ENCODE measurements around the gene EPHA2. TPM values are rescaled to one million over a fixed set of nuclear protein-coding genes. Genes with fewer than 3 reads are reported as not detected.
A peak's percentile ranks its signal among the peaks of the same experiment; 100 is the strongest.

EPHA2 gene
- total RNA-seq, 1 experiment from 2014 or later, result 14.2 TPM

GRCh38 chr1:16183765-16184556, 28.1 kb upstream of the EPHA2 start:
- DNase-seq (ENCODE audit: low spot score), result no peak

GRCh38 chr1:16183179-16183578, 27.3 kb upstream of the EPHA2 start:
- no peak for DNase-seq (ENCODE audit: low spot score)

- peak; percentile 83 for DNase-seq (ENCODE audit: low spot score)
Measured at GRCh38 chr1:16181887-16182719, 26.2 kb upstream of the EPHA2 start.

- no peak for DNase-seq (ENCODE audit: low spot score)
Measured at GRCh38 chr1:16180291-16180824, 24.5 kb upstream of the EPHA2 start.

GRCh38 chr1:16178596-16179497, 23.0 kb upstream of the EPHA2 start:
- DNase-seq (ENCODE audit: low spot score), result no peak

GRCh38 chr1:16177306-16177705, 21.4 kb upstream of the EPHA2 start:
- no peak for DNase-seq (ENCODE audit: low spot score)

- DNase-seq (ENCODE audit: low spot score), result no peak
Measured at GRCh38 chr1:16176653-16177052, 20.8 kb upstream of the EPHA2 start.

GRCh38 chr1:16175610-16176553, 20.0 kb upstream of the EPHA2 start:
- DNase-seq (ENCODE audit: low spot score), result peak; percentile 89

- no peak for DNase-seq (ENCODE audit: low spot score)
Measured at GRCh38 chr1:16174886-16175598, 19.2 kb upstream of the EPHA2 start.

GRCh38 chr1:16174261-16174868, 18.5 kb upstream of the EPHA2 start:
- no peak for DNase-seq (ENCODE audit: low spot score)

GRCh38 chr1:16173447-16174260, 17.8 kb upstream of the EPHA2 start:
- peak; percentile 90 for DNase-seq (ENCODE audit: low spot score)

GRCh38 chr1:16172964-16173446, 17.1 kb upstream of the EPHA2 start:
- peak; percentile 69 for DNase-seq (ENCODE audit: low spot score)

- DNase-seq (ENCODE audit: low spot score), result no peak
Measured at GRCh38 chr1:16172218-16172830, 16.5 kb upstream of the EPHA2 start.

- no peak for DNase-seq (ENCODE audit: low spot score)
Measured at GRCh38 chr1:16171314-16172151, 15.7 kb upstream of the EPHA2 start.

- no peak for DNase-seq (ENCODE audit: low spot score)
Measured at GRCh38 chr1:16170283-16170673, 14.4 kb upstream of the EPHA2 start.

GRCh38 chr1:16168622-16169360, 12.9 kb upstream of the EPHA2 start:
- DNase-seq (ENCODE audit: low spot score), result no peak
